Heart left ventricle (tissue), 16 donors: ENCODE data around the gene IGSF5. TPM values are rescaled to one million over a fixed set of nuclear protein-coding genes. Genes with fewer than 3 reads are reported as not detected.
A peak's percentile ranks its signal among the peaks of the same experiment; 100 is the strongest.

ENCODE experiments used
- ATAC-seq, 4 donors: fragments of 200-7000 bp; cut with Tn5 transposase; one replicate each; pipeline ENCODE4 v1.9.1; 2020 to 2022; ENCODE audit warnings: moderate library complexity in 4 of 4, mild to moderate bottlenecking in 3 of 4, moderate number of reproducible peaks in 1 of 4
- DNase-seq, 5 donors: peaks; one replicate each; pipeline ENCODE4 v3.0.0-alpha.2; 2020
- H3K27ac ChIP-seq, 12 donors: fragments of 200-600 bp; sonication (generic) in 4 of 12; one replicate each; pipeline versions ENCODE4 v1.5.0 to v1.8.0; 2016 to 2022; ENCODE audit warnings: mild to moderate bottlenecking in 2 of 12
- H3K27me3 ChIP-seq, 9 donors: fragments of 200-600 bp; sonication (generic) in 2 of 9; one replicate each; pipeline versions ENCODE4 v1.5.1 to v1.8.0; 2016 to 2022; ENCODE audit warnings: mild to moderate bottlenecking in 3 of 9
- H3K36me3 ChIP-seq, 9 donors: fragments of 200-600 bp; sonication (generic) in 2 of 9; one replicate each; pipeline versions ENCODE4 v1.5.0 to v1.8.0; 2018 to 2022; ENCODE audit warnings: mild to moderate bottlenecking in 2 of 9
- H3K4me1 ChIP-seq, 12 donors: fragments of 200-600 bp; sonication (generic) in 4 of 12; one replicate each; pipeline versions ENCODE4 v1.5.0 to v1.8.0; 2016 to 2022; ENCODE audit warnings: mild to moderate bottlenecking in 3 of 12
- H3K4me3 ChIP-seq, 12 donors: fragments of 200-600 bp; sonication (generic) in 4 of 12; one replicate each; pipeline versions ENCODE4 v1.5.0 to v1.8.0; 2017 to 2022; ENCODE audit warnings: mild to moderate bottlenecking in 9 of 12, moderate library complexity in 4 of 12
- H3K9me3 ChIP-seq, 12 donors: fragments of 200-600 bp; sonication (generic) in 4 of 12; one replicate each; pipeline versions ENCODE4 v1.5.0 to v1.8.0; 2016 to 2022; ENCODE audit warnings: mild to moderate bottlenecking in 1 of 12
- CTCF ChIP-seq, 12 donors: fragments of 200-600 bp; sonication (generic) in 4 of 12; IDR thresholded peaks; one replicate each; pipeline versions ENCODE4 v1.5.0 to v1.8.0; 2018 to 2022; ENCODE audit warnings: antibody characterized with exemption in 12 of 12, mild to moderate bottlenecking in 5 of 12
- POLR2A ChIP-seq, 2 donors: fragments of 450-650 bp; IDR thresholded peaks; one replicate each; pipeline ENCODE4 v1.6.1; 2017; ENCODE audit warnings: antibody characterized with exemption in 2 of 2, mild to moderate bottlenecking in 2 of 2, moderate library complexity in 2 of 2
- WGBS, 4 donors: extraction: QIAGEN DNeasy Blood & Tissue Kit in 2 of 4; methylation state at CpG; one replicate each; pipeline versions ENCODE4 v1.1.5 to v1.1.7; 2013 to 2018; 5-methylcytosine and 5-hydroxymethylcytosine counted together
- intact Hi-C, 10 donors: fragments of 100-400 bp; cut with DNase I; formaldehyde crosslinking; loops; one replicate each; pipeline versions ENCODE4 v1.11.1 to v1.14.2; 2022
- polyA plus RNA-seq, 2 donors: library from polyadenylated mRNA; stranded (reverse); fragments of 200-250 nt; gene quantifications; one replicate each; pipeline ENCODE4 v1.2.3, GENCODE V29; 2013
- total RNA-seq, 9 donors: library from RNA; depleted of rRNA in 2 of 9; stranded (reverse); fragments of >200 nt in 2 of 9; fragmentation: NEBNext Ultra II Directional in 3 of 9; extraction: Animal tissue kit (Norgen Biotek cat#: 25700) in 3 of 9; gene quantifications; one replicate each; pipeline versions ENCODE4 v1.1.0 to v1.2.4, GENCODE V29; 2016 to 2023
- donor health status: ischemic (EF 13 %, LVEDD 7.1; RV severe dilation, severe dysfunction).
- donor health status: healthy with polysubstance abuse.
- donor health status: DM: no; HTN: yes; CAD: no.
- donor health status: DM: no; HTN: no; CAD: no.
- donor health status: ischemic (EF 25% LVEDD 6.9; RV normal size, moderate dysfunction).
- donor health status: ischemic (EF 25% LVEDD 5.7; RV mildly dilated, moderate dysfunction).
- donor health status: healthy.
- donor health status: DM: yes; HTN: yes; CAD: no.
- donor health status: ischemic (EF 35%, LVEDD 5.7; RV mildly dilated, moderate dysfunction).
- donor health status: nonischemic (EF 11% LVEDD 7.7; RV severe dilation, severe dysfunction).
- donor health status: DM: yes; HTN: yes; CAD: no.
- donor health status: PGD.
- donor health status: ischemic (EF 29% LVEDD 5.4; RV normal size, mild dysfunction).
- donor health status: nonischemic (EF 23%, LVEDD 6.1; RV moderate dilation, normal function).

Gene IGSF5
- total and polyA plus RNA-seq, 11 donors, result 0.98 to 6.4 (median 4.2) TPM

- Histone ChIP-seq H3K9me3 (no peaks in the 10 kb centered on the region), H3K27ac (no peak overlapping the region), H3K27me3 (no peaks in the 10 kb centered on the region), H3K4me3 (no peak overlapping the region), H3K4me1 (peaks cover 0 to 21% (median 0%) of the 10 kb centered on the region in 12 donors), H3K36me3 (peaks cover 0 to 3% (median 0%) of the 10 kb centered on the region in 9 donors)
- intact Hi-C loops, result no loop called here
- ATAC-seq (no peak), DNase-seq (no peak)
- 73 to 90% (median 81%) methylated on average over 2 of the region's 2 CpGs for WGBS, 4 donors
- TF ChIP-seq POLR2A (IDR thresholded peaks at IDR 0.05) (no peak), CTCF (IDR thresholded peaks at IDR 0.05) (no peak)
These were observed 57.2 kb downstream of the IGSF5 start for GRCh38 chr21:39802217-39802616.

DNA sequence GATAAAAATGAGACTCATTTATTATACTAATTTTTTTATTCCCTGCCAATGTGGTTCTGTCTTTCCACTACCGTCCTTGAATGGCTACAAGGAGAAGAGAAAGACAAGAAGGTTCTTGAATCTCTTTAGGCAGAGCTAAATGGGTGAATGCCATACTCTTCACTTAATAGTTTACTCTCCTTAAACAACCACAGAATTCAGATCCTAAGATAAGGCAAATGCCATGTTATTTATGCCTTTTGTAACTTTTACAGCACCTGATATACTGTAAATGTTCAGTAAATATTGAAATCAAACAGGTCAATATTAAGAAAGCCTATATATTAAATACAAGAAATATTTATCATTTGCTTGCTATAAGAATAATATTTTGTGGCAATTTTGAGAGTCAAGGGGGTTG, 58.4 kb downstream of the IGSF5 start:
- TF ChIP-seq POLR2A (IDR thresholded peaks at IDR 0.05), result no peak
- TF ChIP-seq CTCF (IDR thresholded peaks at IDR 0.05), result no peak
- Histone ChIP-seq H3K27ac (no peak overlapping the region), H3K4me3 (no peak overlapping the region), H3K9me3 (no peaks in the 10 kb centered on the region), H3K36me3 (peaks cover 0 to 3% (median 0%) of the 10 kb centered on the region in 9 donors), H3K4me1 (peaks cover 0 to 17% (median 0%) of the 10 kb centered on the region in 12 donors), H3K27me3 (no peaks in the 10 kb centered on the region)
- DNase-seq, result no peak
- 92 to 96% (median 94%) methylated on average over 1 of the region's 1 CpG for WGBS, 4 donors
- intact Hi-C loops, result no loop called here
- no peak for ATAC-seq

DNA sequence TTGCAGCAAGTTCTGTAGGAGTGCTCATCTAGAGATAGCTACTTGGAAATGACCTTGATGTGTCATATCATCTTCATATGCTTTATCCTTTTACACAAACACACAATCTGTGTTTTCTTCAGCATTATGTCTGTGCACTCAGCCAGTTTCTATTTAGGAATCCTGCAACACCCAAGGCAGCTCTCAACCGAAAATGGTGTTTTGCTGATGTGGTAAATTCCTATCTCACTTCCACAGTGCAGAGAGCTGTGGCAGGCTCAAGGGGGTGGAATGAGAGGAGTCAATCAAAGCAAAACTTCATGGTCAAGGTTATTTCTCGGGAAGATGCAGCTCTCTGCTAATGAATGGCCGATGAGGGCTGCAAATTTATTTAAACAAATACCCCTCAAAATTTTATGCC, 59.3 kb downstream of the IGSF5 start:
- Histone ChIP-seq H3K4me3 (no peak overlapping the region), H3K36me3 (peaks cover 0 to 3% (median 0%) of the 10 kb centered on the region in 9 donors), H3K9me3 (no peaks in the 10 kb centered on the region), H3K4me1 (peaks cover 0 to 9% (median 0%) of the 10 kb centered on the region in 12 donors), H3K27ac (no peak overlapping the region), H3K27me3 (no peaks in the 10 kb centered on the region)
- 51 to 71% (median 57%) methylated on average over 3 of the region's 3 CpGs for WGBS, 4 donors
- intact Hi-C loops, result no loop called here
- TF ChIP-seq CTCF (IDR thresholded peaks at IDR 0.05) (no peak), POLR2A (IDR thresholded peaks at IDR 0.05) (no peak)
- DNase-seq (no peak), ATAC-seq (peak in 3 of 4 donors; percentile 54 to 65 (median 64))

DNA sequence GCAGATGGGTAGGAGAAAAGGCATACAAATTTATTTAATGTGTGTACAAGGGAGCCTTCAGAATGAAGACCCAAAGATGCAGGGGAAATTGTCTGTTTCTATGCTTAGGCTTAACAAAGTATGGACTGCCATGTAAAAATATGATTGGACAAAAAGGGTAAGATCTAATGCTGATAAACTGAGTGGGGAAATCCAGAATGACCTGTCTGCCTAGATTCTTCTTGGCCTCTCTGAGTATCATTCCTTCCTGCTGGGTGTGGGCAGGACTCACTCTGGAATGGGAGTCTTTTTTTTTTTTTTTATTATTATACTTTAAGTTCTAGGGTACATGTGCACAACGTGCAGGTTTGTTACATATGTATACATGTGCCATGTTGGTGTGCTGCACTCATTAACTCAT, 61.0 kb downstream of the IGSF5 start:
- ATAC-seq (no peak), DNase-seq (no peak)
- TF ChIP-seq POLR2A (IDR thresholded peaks at IDR 0.05), result no peak
- Histone ChIP-seq H3K4me3 (no peak overlapping the region), H3K27ac (no peak overlapping the region), H3K27me3 (no peaks in the 10 kb centered on the region), H3K4me1 (peaks cover 0 to 8% (median 0%) of the 10 kb centered on the region in 12 donors), H3K36me3 (peaks cover 0 to 3% (median 0%) of the 10 kb centered on the region in 9 donors), H3K9me3 (no peaks in the 10 kb centered on the region)
- 92 to 100% (median 92%) methylated on average over 1 of the region's 1 CpG for WGBS, 4 donors
- intact Hi-C loops, result no loop called here

DNA sequence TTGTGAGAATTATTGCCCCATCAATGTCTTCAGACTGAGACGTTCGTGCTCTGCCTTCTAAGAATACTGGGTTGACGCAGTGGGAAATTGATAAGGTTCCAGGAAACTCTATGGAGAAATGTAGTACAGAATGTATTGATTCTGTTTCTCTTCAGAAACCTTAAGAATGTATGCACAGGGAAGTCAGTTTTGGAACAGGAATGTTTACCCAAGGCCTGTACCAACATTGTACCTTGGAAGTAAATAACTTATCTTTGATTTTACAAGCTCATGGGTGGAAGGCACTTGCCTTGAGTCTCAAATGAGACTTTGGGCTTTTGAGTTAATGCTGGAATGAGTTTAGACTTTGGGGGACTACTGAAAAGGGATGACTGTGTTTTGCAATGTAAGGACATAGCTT, 62.8 kb downstream of the IGSF5 start:
- intact Hi-C loops, result no loop called here
- ATAC-seq (no peak), DNase-seq (no peak)
- 59 to 78% (median 72%) methylated on average over 3 of the region's 3 CpGs for WGBS, 4 donors
- TF ChIP-seq CTCF (IDR thresholded peaks at IDR 0.05) (no peak), POLR2A (IDR thresholded peaks at IDR 0.05) (no peak)
- no peak overlapping the region for H3K27ac ChIP-seq
- H3K27me3 ChIP-seq, result no peaks in the 10 kb centered on the region
- H3K4me1 ChIP-seq, result peaks cover 0 to 8% (median 0%) of the 10 kb centered on the region in 12 donors
- no peaks in the 10 kb centered on the region for H3K9me3 ChIP-seq
- no peaks in the 10 kb centered on the region for H3K36me3 ChIP-seq
- no peak overlapping the region for H3K4me3 ChIP-seq
